GM12891 (cell line): ENCODE measurements around the gene F8A3.

Experiments
- PAX5 ChIP-seq: IDR thresholded peaks from 2 replicates; pipeline ENCODE4 v1.6.1; 2011; ENCODE audit warnings: low read length, moderate library complexity, mild to moderate bottlenecking; ENCODE audit not compliant: insufficient read depth, severe bottlenecking
- POLR2A ChIP-seq: IDR thresholded peaks from 2 replicates; pipeline ENCODE4 v1.6.1; 2011; ENCODE audit warnings: low read depth, low read length, control low read depth
- POLR2AphosphoS5 ChIP-seq: IDR thresholded peaks from 2 replicates; pipeline ENCODE4 v1.6.1; 2011; ENCODE audit warnings: low read depth, low read length, control low read depth
- POU2F2 ChIP-seq: IDR thresholded peaks from 2 replicates; pipeline ENCODE4 v1.6.1; 2011; ENCODE audit warnings: low read depth, mild to moderate bottlenecking, control low read depth, low read length, moderate library complexity
- SPI1 ChIP-seq: IDR thresholded peaks from 2 replicates; pipeline ENCODE4 v1.6.1; 2011; ENCODE audit warnings: low read depth, low read length, control low read depth
- TAF1 ChIP-seq: IDR thresholded peaks from 2 replicates; pipeline ENCODE4 v1.6.1; 2011; ENCODE audit warnings: low read depth, low read length, control low read depth

GRCh38 chrX:155434906-155435743 lies 23.3 kb downstream of the F8A3 start:
- TF ChIP-seq POLR2A (no peak), POLR2AphosphoS5 (no peak), TAF1 (no peak), SPI1 (no peak), POU2F2 (no peak), PAX5 (no peak)
